NOMO-1 (cell line): Measurements from ENCODE around the gene SLC38A2.

Experiments
- DNase-seq, 2 experiments: peaks; one replicate each; lab custom pipeline; 2025; ENCODE audit not compliant: unreplicated experiment in 2 of 2; lab: John Stamatoyannopoulos, UW

Gene SLC38A2

GRCh38 chr12:46362895-46363581 is 9.5 kb downstream of the SLC38A2 start:
- no peak for DNase-seq

- no peak for DNase-seq
Observed at GRCh38 chr12:46361667-46362034, 10.9 kb downstream of the SLC38A2 start.

- DNase-seq = peak; percentile 18 to 71
Observed at GRCh38 chr12:46360908-46361666, 11.5 kb downstream of the SLC38A2 start.

DNA sequence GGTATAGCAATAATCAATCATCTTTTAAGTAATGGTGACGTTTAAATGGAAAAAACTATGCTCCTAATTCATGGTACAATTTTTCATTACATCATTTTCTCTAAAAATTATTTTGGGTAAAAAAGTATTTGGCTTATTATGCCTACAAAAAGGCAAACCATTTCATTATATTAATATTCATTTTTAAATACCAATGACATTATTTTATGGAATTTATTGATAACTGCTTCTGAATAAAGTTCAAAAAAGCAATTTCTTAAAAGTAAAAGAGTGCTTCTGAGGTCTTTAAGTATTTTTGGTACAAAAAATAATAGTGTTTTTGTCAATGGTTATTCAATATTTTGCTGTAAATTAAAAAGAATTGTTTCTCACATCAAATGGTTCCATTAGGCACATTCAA is 12.2 kb downstream of the SLC38A2 start:
- no peak for DNase-seq

DNA sequence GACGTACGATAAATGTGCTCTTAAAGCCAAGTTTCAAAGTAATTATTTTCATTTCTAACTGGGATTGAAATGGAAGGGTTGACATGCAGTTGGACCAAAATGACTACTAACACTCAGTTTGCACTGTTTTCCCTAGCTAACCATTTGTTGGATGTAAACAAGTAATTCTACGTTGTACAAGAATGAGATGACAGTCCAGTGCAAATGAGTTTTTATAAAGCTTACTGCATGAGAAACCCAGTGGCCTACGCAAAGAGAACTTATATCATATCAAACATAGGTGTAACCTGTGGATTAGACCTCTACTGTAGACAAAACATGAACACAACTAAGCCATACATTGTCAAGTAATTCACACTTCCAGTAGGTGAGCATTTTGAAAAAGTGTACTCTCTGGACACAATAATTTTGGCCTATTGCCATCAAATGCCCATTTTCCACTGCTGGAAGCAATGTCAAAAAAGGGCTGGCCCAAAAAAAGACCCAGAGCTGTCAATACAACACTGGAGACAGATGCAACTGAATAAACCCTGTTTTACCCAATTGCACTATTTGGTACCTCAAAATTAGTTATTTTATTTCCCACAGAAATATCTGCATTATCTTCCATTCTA is 12.8 kb downstream of the SLC38A2 start:
- DNase-seq = no peak

- DNase-seq = no peak
Observed at GRCh38 chr12:46358791-46359666, 13.5 kb downstream of the SLC38A2 start.

GRCh38 chr12:46358325-46358700 is 14.3 kb downstream of the SLC38A2 start:
- no peak for DNase-seq

DNA sequence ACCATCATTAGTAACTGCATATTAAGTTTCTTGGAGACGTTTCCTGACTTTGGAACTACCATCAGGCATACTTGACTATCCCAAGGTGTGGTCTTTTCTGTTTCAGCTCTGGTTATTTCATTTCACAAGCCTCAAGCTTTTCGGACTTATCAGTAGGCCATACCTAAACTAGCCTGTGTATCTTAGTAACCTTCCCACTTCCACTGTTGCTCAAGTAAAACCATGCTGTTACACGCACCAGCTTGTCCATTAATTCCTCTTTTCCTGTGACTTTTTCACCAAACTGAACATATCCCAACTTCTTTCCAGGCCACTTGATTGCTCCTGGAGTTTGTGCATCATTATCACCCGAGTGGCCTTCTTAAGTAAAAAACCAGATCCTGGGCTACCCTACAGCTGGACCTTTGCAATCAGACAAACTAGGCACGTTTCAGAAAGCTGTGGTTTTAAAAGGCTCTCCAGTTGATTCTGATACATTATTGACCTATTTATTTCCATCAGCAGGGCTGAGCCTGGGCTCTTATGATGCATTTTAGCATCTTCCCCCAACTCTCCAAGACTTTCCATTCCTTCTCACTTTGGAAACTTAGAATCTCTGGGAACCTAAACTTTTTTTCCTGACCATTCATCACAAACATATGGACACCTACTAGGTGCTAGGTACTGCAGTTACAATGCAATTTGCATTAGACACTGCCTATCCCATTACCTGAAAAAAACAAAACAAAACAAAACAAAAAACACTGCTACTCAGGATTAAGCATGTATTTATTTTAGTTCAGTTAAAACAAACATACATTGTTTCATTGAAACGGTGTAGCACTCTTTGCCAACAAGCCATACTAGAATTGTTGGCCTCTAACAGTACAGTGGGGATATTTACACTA is 14.9 kb downstream of the SLC38A2 start:
- peak in 1 of 2 experiments; percentile 18 for DNase-seq

DNA sequence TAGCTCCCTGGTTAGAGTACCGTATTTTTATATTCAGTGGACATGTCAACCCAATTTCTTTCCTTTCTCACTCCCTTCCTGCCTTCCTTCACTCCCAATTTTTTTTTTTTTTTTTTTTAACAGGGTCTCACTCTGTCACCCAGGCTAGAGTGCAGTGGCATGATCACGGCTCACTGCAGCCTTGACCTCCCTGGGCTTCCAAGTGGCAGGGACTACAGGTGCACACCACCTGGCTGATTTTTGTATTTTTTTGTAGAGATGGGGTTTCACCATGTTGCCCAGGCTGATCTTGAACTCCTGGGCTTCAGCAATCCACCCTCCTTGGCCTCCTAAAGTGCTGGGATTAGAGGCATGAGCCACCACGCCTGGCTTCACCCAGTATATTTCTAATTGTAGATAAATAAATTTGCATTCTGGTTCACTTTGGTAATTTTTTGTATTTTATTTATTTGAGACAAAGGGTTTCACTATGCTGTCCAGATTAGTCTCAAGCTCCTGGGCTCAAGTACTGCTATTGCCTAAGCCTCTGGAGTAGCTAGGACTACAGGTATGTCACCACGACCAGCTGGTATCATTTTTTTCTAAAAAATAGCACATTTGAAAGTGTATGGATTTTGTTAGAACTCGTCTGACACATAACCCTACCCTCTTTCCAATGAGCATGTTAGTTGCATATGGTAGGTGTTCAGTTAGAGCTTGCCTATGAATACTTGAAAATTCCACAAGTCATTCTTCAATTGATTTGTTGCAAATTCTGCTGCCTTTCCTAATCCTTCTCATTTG is 15.7 kb downstream of the SLC38A2 start:
- no peak for DNase-seq

DNA sequence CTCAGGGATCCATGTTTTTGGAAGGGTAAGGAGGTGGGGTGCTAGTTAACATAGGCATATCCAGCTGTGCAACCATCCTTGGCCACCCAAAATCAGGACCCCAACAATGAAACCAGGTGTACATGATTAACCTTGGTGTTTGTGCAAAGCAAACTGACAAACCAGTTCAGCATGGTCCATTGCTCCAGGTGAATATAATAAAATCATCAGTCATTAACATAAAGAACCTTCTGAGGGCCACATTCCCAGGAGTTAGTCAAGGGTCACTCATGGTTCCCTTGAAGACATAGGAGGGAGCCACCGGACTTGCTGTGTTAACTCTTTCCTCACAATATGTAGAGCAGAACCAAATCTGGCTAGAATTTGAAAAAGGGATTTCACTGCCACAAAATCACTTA is 17.8 kb downstream of the SLC38A2 start:
- no peak for DNase-seq

DNA sequence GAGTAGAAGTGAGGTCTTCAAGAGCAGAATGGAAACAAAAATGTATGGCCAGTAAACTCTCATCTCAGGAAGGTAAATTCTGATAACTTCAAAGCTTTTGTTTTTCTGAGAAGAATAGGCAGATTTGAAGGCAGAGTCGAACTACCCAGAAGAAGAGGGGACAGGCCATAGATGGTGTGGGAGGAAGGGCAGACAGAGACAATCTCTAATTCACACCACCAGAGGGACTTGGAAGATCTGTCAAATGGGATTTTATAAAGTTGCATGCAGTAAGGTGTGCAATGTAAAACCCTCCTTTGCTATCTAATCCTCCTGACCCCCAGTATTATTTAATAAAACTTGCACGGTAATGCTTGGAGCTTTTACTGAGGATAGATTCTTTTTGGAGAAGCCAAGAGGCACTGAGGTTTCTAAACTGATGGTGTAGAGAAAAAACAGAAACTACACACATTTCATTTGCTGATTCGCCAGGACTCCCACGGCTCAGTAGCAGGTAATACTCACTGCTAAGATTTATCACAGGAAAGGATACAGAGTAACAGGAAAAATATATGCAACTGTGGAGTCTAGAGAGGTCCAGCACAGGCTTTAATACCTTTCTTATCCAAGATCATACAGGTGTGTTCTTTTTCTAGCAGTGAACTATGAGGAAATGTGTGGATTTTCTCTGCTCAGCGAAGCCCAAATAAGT is 18.3 kb downstream of the SLC38A2 start:
- peak in 1 of 2 experiments; percentile 3 for DNase-seq

DNA sequence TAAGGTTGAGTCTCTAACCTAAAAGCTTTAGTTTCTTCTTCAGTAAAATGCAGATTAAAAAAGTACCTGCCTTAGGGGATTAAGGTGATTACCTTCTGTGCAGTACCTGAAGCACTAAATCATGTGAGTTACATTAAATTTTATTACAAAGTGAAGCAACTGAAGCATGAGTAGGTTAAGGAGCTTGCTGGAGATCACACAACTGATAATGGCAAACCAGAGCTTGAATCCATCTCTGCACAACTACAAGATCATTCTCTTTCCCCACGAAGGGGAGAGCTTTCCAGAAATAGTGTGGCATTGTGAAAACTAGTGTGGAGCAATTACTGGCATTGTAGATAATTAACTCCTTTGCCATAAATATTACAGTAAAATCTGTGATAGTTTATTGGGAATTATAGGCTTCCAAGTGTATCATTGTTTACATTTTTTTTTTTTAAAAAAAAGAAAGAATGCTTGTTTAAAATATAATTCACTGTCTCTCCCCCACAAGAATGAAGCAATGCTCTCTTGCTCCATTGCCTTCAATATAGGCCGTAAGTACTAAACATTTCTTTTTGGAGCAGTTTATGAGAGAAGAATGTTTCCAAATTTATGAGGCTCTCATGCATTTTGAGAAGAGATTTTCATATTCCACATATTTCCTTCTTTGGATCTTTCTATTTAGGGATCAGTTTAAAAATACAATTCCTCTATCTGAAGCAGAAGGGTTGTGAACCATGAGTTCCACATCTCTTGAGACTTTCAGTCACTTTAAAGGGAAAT is 20.5 kb downstream of the SLC38A2 start:
- no peak for DNase-seq

DNA sequence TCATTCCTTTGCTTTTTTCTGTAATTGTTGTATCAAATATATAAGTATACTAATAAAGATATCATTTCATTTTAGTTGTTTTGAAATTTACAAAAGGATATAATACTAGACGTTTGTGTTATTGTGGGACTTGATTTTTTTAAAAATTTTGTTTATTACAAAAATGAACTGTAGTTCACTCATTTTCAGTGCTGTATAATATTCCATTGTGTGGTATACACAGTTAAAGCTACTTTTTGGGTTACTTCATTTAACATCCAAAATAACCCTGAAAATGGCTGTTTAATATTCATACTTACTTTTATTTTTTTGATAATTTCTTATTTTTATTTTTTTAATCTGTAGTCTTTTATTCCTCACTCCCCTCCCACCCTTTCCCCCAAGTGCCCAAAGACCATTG is 21.4 kb downstream of the SLC38A2 start:
- DNase-seq = no peak

DNA sequence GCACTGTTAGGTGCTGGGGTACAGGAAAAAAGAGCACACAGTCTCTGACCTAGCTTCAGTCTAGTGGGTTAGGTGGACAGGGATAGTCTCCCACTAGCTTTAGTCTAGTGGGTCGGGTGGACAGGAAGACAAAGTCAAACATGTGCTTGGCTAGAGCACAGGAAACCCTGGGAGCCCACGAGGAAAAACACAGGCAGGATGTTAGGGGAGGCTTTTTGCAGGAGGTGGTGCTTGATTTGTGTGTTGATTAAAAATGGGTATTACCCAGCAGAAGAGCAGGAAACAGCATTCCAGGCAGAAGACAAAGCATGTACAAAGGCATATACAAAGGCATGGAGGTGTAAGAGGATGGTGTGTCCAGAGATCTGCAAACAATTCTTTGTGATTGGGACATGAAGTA is 23.3 kb downstream of the SLC38A2 start:
- no peak for DNase-seq

DNA sequence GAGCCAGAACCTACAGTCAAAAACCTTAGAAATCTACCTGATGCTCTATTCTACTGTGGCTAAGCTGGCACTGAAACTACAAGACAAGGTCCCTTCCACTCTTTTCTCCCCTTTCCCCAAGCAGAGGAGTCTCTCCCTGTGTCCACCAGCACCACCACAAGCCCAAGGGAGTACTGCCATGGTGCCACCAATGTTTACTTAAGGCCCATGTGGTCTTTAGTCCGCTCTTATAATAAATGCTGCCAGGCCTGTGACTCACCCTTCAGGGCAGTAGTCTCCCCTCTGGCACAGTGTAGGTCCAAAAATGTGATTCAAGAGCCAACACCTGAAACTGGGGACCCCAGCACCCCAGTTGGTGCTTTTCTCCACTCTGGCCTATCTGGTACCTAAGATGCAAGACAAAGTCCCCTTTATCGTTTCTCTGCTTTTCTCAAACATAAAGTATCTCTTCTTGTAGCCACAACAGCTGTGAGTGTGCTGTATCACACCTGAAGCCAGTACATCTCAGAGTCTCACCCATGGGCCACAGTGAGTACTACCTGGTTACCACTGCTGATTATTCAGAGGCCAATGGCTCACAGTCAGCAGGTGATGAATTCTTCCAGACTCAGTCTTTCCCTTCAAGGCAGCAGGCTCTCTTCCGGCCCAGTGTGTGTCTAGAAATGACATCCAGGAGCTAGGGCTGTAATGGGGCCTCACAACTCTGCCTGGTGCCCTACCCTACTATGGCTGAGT is 29.3 kb downstream of the SLC38A2 start:
- DNase-seq = no peak

DNA sequence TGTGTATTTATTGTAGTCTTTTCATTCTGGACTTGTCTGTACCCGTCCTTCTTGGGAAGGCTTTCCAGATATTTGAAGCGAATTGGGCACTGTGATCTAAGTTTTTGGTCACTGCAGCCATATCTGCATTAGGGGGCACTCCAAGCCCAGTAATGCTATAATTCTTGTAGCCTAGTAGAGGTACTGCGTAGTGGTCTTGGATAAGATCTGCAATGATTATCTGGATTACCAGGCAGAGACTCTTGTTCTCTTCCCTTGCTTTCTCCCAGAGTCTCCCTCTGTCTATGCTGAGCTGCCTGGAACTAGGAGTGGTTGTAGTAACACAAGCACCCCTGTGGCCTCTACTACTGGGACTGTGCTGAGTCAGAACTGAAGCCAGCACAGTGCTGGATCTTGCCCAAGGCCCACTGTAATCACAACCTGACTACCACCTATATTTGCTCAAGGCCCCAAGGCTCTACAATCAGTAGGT is 30.0 kb downstream of the SLC38A2 start:
- no peak for DNase-seq

- DNase-seq = no peak
Observed at GRCh38 chr12:46339051-46339450, 33.5 kb downstream of the SLC38A2 start.
